NCI-H128 (cell line): ENCODE results near the gene MT1H.
"Not testable (repeated sequence)": the region's sequence is repeated elsewhere in the genome, so short reads cannot be mapped to it uniquely, and the experiment has no call there.

Experiments
- DNase-seq: peaks from one replicate; lab custom pipeline; 2025; ENCODE audit not compliant: unreplicated experiment; lab: John Stamatoyannopoulos, UW

MT1H gene

DNA sequence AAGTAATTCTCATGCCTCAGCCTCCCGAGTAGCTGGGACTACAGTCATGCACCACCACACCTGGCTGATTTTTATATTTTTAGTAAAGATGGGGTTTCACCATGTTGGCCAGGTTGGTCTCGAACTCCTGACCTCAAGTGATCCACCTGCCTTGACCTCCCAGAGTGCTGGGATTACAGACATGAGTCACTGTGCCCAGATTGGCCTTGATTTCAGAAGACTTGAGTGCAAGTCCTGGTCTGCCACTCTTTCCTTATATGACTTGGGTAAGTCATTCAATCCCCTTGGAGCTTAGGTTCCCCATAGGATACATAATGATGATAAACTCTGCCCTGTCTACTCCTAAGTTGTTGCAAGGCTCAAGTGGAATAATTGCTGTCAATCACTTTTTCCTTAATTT lies 47.9 kb downstream of the MT1H start:
- not testable (repeated sequence) for DNase-seq
